Purkinje cell (primary cell): ENCODE measurements around the gene SCML1. TPM values are rescaled to one million over a fixed set of nuclear protein-coding genes. Genes with fewer than 3 reads are reported as not detected.

Experiments used
- polyA plus RNA-seq: library from polyadenylated mRNA; unstranded; fragments of >200 nt; fragmentation: Nextera tagmentation; gene quantifications from 2 replicates; pipeline ENCODE4 v1.2.1, GENCODE V29; 2014

The SCML1 gene
- polyA plus RNA-seq = 9.0 and 9.1 TPM in 2 replicates

GRCh38 chrX:17736856-17737709, at the start of gene SCML1:
SCML1 (plus strand) TSS chrX:17737493; CDS start chrX:17744187, 6,694 bp downstream.

Other genes starting within 250 kb of the SCML1 start
- gene RAI2, start 123.8 kb downstream of the SCML1 start, polyA plus RNA-seq = 0.73 and 1.9 TPM in 2 replicates